ENCODE results near the gene IGDCC3.
A peak's percentile ranks its signal among the peaks of the same experiment; 100 is the strongest.

IGDCC3 gene

DNA sequence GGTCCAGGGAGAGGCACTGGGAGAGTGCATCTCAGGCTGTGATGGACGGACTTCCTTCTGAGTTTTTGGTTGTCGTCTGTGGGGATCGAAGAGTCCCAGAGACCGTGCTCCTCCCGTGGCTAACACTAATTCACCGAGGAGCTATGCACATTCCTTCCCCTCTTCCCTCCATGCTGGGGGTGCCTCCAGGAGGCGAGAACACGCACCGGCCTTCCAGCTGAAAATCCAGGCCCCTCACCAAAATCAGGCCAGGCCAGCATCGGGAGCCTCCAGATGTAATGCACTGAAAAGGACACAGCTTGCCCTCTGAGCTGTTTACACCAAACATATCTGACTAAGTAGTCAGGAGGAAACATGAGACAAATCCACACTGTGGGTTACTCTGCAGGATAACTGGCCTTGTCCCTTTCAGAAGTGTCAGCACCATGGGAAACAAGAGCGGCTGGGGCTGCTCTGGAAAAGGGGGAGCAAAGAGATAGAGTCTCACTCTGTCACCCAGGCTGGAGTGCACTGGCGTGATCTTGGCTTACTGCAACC is 67.9 kb downstream of the IGDCC3 start:
- H3K4me1 ChIP-seq (ENCODE audit: insufficient read depth, low read length), result peaks cover 6% of the 10 kb centered on the region; the same call in 1 of the 2 replicates
- H3K9me3 ChIP-seq (ENCODE audit: control insufficient read depth, insufficient read depth, low read length), result no peaks in the 10 kb centered on the region
- no peak overlapping the region for H3K9ac ChIP-seq (ENCODE audit: low read depth, low read length)
- no peaks in the 10 kb centered on the region for H3K36me3 ChIP-seq (ENCODE audit: insufficient read depth, low read length)

DNA sequence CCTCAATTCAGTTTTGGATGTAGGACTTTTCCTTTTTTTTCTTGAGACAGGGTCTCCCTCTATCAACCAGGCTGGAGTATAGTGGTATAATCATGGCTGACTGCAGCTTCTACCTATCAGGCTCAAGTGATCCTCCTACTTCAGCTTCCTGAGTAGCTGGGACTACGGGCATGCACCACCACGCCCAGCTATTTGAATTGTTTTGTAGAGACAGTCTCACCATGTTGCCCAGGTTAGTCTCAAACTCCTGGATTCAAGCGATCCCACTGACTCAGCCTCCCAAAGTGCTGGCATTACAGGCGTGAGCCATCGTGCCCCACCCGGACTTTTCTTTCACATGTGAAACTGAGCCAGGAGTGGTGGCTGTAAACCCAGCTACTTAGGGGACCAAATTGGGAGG is 69.8 kb downstream of the IGDCC3 start:
- Histone ChIP-seq H3K36me3 (ENCODE audit: insufficient read depth, low read length) (no peaks in the 10 kb centered on the region), H3K4me1 (ENCODE audit: insufficient read depth, low read length) (peaks cover 6% of the 10 kb centered on the region; the same call in 1 of the 2 replicates), H3K9ac (ENCODE audit: low read depth, low read length) (no peak overlapping the region), H3K9me3 (ENCODE audit: control insufficient read depth, insufficient read depth, low read length) (no peaks in the 10 kb centered on the region)

DNA sequence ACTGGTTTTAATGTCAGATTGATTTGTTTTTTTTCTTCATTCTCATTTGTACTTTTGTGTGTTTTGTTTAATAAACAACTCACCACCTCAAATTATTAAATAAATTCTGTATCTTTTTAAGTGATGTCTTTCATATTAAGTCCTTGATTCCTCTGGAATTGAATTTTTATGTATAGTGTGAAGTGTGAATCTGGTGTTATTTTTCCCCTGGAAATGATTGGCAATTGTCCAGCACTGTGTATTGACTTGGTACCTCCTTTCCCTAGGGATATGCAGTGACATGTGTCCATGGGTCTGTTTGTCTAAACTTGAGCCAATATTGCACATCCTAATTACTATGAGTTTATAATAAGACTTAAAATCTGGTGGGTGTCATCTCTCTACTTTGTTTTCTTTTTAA is 71.3 kb downstream of the IGDCC3 start:
- no peaks in the 10 kb centered on the region for H3K9me3 ChIP-seq (ENCODE audit: control insufficient read depth, insufficient read depth, low read length)
- peaks cover 3% of the 10 kb centered on the region; the same call in 1 of the 2 replicates for H3K4me1 ChIP-seq (ENCODE audit: insufficient read depth, low read length)

DNA sequence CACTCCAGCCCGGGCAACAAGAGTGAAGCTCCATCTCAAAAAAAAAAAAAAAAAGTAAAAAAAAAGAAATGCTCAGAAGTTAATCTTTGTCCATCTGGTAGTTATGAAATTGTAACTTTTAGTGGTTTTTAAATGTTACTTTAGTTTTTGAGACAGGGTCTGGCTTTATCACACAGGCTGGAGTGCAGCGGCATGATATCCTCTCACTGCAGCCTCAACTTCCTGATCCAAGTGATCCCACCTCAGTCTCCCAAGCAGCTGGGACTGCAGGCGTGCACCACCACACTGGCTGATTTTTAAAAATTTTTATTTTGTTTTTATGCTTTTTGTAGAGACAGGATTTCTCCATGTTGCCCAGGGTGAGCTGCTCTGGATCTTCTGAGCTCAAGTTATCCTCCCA is 72.0 kb downstream of the IGDCC3 start:
- Histone ChIP-seq H3K9me3 (ENCODE audit: control insufficient read depth, insufficient read depth, low read length) (no peaks in the 10 kb centered on the region), H3K36me3 (ENCODE audit: insufficient read depth, low read length) (no peaks in the 10 kb centered on the region)

More for the DNA sequence above, 71.3 kb downstream of the IGDCC3 start:
- Histone ChIP-seq H3K36me3 (ENCODE audit: insufficient read depth, low read length) (no peaks in the 10 kb centered on the region), H3K9ac (ENCODE audit: low read depth, low read length) (no peak overlapping the region)

DNA sequence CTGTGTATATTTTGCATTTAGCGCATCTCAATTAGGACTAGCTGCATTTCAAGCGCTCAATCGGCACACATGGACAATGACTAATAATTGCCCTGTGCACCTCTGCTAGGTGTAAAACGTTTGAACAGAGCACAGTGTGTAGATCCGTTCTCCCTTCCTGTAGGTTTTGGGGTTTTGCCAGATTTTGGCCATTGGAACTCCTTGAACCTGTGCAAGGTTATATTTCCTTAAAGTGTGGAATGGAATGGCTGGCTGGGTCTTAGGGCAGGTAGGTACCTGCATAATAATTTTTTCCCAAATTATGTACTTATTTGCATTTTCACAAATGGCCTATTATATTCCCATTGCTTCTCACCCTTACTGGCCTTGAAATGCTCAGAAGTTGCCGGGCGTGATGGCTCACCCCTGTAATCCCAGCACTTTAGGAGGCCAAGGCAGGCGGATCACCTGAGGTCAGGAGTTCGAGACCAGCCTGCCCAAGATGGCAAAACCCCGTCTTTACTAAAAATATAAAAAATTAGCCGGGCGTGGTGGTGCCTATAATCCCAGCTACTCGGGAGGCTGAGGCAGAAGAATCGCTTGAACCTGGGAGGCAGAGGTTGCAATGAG is 72.5 kb downstream of the IGDCC3 start:
- H3K4me1 ChIP-seq (ENCODE audit: insufficient read depth, low read length), result peaks cover 3% of the 10 kb centered on the region; the same call in 1 of the 2 replicates
- H3K9ac ChIP-seq (ENCODE audit: low read depth, low read length), result peak overlapping the region; percentile 2; the same call in 1 of the 2 replicates
- H3K9me3 ChIP-seq (ENCODE audit: control insufficient read depth, insufficient read depth, low read length), result no peaks in the 10 kb centered on the region
- no peaks in the 10 kb centered on the region for H3K36me3 ChIP-seq (ENCODE audit: insufficient read depth, low read length)

More for the DNA sequence above, 72.0 kb downstream of the IGDCC3 start:
- no peak overlapping the region for H3K9ac ChIP-seq (ENCODE audit: low read depth, low read length)
- H3K4me1 ChIP-seq (ENCODE audit: insufficient read depth, low read length), result peaks cover 3% of the 10 kb centered on the region; the same call in 1 of the 2 replicates

DNA sequence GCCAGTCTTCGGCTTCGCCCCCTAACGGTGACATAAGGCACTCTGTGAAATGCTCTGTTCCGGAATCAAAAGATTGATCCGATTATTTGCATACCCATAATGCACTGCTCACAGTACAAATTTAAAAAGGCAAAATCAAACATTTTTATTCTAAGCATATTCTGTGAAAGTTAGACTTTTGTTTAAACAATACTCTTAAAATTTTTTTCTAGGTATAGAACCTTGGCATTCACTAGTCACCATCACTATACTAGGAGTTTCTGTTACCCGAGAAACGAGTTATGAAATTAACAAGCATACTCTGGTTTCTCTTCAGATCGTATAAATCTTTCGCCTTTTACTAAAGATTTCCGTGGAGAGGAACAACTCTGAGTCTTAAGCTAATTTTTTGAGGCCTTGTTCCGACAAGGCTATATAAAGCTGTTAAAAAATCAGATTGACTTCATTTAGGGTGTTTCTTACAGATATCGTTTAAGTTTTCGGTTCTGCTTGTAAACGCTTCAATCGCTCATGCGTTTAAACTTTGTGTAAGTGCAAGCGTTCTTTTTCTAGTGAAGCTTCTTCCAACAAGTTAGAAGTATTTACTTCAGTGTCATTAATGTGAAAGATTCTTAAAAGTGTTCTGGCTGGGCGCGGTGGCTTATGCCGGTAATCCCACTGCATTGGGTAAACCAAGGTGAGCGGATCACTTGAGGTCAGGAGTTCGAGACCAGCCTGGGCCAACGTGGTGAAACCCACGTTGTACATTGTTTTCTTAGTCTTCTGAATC is 73.2 kb downstream of the IGDCC3 start, which contains the start of gene RNU5B-1:
Gene RNU5B-1 (plus strand): TSS at position 297 of the 769 bp plus-strand sequence.
- H3K36me3 ChIP-seq (ENCODE audit: insufficient read depth, low read length), result no peaks in the 10 kb centered on the region
- H3K4me1 ChIP-seq (ENCODE audit: insufficient read depth, low read length), result peaks cover 3% of the 10 kb centered on the region; the same call in 1 of the 2 replicates
- H3K9ac ChIP-seq (ENCODE audit: low read depth, low read length), result peak within 1 kb of the TSS; percentile 72
- H3K9me3 ChIP-seq (ENCODE audit: control insufficient read depth, insufficient read depth, low read length), result no peaks in the 10 kb centered on the region

DNA sequence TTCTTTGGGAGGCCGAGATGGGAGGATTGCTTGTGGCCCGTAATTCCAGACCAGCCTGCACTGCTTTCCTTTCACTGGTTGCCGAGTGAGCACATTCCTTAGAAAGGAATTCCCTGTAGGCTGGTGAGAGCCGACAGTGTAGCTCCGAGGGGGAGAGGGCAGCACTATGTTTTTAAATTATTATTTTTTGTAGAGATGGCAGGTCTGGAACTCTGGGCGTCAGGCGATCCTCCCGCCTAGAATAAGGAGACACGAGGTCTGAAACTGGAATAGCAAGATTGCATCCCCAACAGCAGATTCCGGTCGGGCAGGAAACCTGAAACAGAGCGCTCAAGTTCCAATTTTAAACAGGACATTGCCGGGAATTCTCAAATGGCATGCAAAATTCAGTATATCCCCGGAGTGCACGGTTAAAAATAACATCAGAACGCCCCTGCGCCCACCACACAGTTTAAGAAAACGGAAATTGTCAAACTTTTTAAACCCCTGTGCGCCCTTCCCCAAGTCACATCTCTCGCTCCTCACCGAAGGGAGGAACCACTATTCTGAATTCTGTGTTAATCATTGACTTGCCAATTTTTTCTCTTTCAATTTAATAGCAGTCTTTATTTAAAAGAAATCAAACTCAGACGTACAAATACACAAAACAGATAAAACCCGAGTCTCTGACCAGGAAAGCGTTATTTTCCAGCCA is 74.0 kb downstream of the IGDCC3 start:
- H3K9me3 ChIP-seq (ENCODE audit: control insufficient read depth, insufficient read depth, low read length), result no peaks in the 10 kb centered on the region
- H3K36me3 ChIP-seq (ENCODE audit: insufficient read depth, low read length), result no peaks in the 10 kb centered on the region
- peak overlapping the region; percentile 72 for H3K9ac ChIP-seq (ENCODE audit: low read depth, low read length)
- peaks cover 3% of the 10 kb centered on the region; the same call in 1 of the 2 replicates for H3K4me1 ChIP-seq (ENCODE audit: insufficient read depth, low read length)

DNA sequence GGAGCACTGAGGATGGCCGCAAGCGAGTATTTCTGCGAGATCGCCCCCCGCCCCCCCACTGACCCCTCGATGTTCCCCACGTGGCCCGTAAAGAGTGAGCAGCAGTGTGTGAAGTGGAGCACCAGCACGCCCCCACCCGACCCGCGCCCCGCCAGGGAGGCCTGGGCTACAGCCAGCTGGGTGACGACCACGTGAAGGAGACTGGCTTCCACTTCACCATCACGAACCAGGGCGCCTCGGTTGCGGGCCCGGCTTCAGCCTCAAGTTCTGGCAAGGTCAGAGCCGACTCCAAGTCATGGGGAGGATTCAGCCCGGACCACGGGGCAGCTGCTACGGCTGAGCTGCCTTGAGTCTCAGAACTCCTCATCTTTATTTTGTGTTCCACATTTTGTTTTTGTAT is 75.7 kb downstream of the IGDCC3 start:
- Histone ChIP-seq H3K9me3 (ENCODE audit: control insufficient read depth, insufficient read depth, low read length) (no peaks in the 10 kb centered on the region), H3K4me1 (ENCODE audit: insufficient read depth, low read length) (peaks cover 3% of the 10 kb centered on the region; the same call in 1 of the 2 replicates), H3K36me3 (ENCODE audit: insufficient read depth, low read length) (no peaks in the 10 kb centered on the region), H3K9ac (ENCODE audit: low read depth, low read length) (no peak overlapping the region)

DNA sequence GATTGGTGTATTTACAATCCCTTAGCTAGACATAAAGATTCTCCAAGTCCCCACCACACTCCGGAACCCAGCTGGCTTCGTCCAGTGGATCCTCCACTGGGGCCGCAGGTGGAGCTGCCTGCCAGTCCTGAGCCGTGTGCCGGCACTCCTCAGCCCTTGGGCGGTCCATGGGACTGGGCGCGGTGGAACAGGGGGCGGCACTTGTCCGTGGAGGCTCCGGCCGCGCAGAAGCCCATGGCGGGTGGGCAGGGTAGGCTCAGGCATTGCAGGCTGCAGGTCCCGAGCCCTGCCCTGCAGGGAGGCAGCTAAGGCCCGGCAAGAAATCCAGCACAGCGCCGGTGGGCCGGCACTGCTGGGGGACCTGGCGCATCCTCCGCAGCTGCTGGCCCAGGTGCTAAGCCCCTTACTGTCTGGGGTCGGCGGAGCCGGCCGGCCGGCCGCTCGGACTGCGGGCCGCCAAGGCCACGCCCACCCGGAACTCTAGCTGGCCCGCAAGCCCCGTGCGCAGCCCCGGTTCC is 76.8 kb downstream of the IGDCC3 start:
- Histone ChIP-seq H3K9ac (ENCODE audit: low read depth, low read length) (peak overlapping the region; percentile 57), H3K4me1 (ENCODE audit: insufficient read depth, low read length) (peaks cover 3% of the 10 kb centered on the region; the same call in 1 of the 2 replicates), H3K9me3 (ENCODE audit: control insufficient read depth, insufficient read depth, low read length) (no peaks in the 10 kb centered on the region), H3K36me3 (ENCODE audit: insufficient read depth, low read length) (no peaks in the 10 kb centered on the region)

DNA sequence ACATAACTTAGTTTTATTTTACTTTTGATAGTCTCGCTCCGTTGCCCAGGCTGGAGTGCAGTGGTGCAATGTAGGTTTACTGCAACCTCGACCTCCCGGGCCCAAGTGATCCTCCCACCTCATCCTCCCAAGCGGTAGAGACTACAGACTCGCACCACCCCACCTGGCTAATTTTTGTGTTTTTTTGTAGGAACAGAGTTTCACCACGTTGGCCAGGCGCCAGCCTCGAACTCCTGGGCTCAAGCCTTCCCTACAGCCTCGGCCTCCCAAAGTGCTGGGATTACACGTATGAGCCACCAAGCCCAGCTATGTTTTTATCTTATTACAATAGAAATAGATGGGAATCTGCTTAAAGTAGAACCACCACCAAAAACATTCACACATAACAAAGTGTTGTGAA is 79.1 kb downstream of the IGDCC3 start:
- Histone ChIP-seq H3K9ac (ENCODE audit: low read depth, low read length) (peak overlapping the region; percentile 90; the same call in 1 of the 2 replicates), H3K4me1 (ENCODE audit: insufficient read depth, low read length) (no peaks in the 10 kb centered on the region; the same call in 1 of the 2 replicates), H3K9me3 (ENCODE audit: control insufficient read depth, insufficient read depth, low read length) (no peaks in the 10 kb centered on the region)

DNA sequence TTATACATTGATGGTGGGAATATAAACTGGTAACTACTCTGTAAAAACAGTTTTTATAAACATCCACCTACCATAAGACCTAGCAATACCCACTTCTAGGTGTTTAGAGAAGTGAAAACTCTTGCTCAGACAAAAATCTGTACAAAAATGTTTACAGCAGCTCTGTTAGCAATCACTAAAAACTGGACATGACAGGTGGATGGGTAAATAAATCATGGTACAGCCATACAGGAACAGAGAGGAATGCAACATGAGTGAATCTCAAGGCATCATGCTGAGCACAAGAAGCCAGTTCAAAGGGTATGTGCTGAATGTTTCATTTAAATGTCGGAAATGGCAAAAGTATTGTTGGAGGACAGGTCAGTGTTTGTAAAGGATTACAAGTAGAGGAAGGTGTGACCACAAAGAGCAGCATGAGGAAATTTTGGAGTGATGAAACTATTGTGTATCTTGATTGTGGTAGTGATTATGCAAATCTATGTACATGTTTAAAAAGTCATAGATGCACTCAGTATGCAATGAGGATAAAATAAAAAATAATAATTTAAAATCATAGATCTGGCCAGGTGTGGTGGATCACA is 84.8 kb downstream of the IGDCC3 start:
- Histone ChIP-seq H3K9me3 (ENCODE audit: control insufficient read depth, insufficient read depth, low read length) (no peaks in the 10 kb centered on the region), H3K9ac (ENCODE audit: low read depth, low read length) (no peak overlapping the region), H3K36me3 (ENCODE audit: insufficient read depth, low read length) (no peaks in the 10 kb centered on the region), H3K4me1 (ENCODE audit: insufficient read depth, low read length) (no peaks in the 10 kb centered on the region)

More for the DNA sequence above, 79.1 kb downstream of the IGDCC3 start:
- H3K36me3 ChIP-seq (ENCODE audit: insufficient read depth, low read length), result no peaks in the 10 kb centered on the region

DNA sequence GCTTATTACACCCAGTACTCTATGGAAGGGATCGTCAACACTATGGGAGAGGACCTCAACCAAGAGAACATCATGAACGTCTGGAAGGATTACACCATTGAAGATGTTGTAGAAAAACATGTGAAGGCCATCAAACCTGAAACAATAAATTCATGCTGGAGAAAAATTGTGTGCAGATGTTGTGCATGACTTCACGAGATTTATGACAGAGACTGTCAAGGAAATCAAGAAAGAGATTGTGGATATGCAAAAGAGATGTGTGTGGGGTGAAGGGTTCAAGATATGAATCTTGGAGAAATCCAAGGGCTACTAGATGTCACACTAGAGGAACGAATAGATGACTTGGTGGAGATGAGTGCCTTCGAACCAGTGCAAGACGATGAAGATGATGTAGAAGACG is 87.6 kb downstream of the IGDCC3 start:
- Histone ChIP-seq H3K36me3 (ENCODE audit: insufficient read depth, low read length) (no peaks in the 10 kb centered on the region), H3K4me1 (ENCODE audit: insufficient read depth, low read length) (peaks cover 12% of the 10 kb centered on the region), H3K9ac (ENCODE audit: low read depth, low read length) (no peak overlapping the region), H3K9me3 (ENCODE audit: control insufficient read depth, insufficient read depth, low read length) (no peaks in the 10 kb centered on the region)

DNA sequence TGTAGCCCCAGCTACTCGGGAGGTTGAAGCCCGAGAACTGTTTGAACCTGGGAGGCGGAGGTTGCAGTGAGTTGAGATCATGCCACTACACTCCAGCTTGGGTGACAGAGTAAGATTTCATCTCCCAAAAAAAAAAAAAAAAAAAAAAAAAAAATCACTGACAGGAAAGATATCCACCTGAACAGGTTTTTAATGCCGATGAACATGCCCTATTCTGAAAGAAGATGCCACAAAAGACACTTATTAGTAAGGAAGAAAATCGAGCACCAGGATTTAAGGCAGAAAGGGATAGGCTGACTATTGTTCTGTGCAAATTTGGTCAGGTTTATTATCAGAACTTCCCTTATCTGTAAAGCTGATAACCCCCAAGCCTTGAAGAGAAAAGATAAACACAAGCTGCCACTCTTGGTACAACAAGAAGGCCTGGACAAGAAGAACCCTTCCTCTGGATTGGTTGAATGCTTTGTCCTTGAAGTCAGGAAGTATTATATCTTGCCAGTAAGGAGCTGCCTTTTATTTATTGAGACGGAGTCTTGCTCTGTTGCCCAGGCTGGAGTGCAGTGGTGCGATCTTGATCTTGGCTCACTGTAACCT is 88.4 kb downstream of the IGDCC3 start:
- H3K4me1 ChIP-seq (ENCODE audit: insufficient read depth, low read length), result peaks cover 12% of the 10 kb centered on the region

More for the DNA sequence above, 88.4 kb downstream of the IGDCC3 start:
- no peaks in the 10 kb centered on the region for H3K9me3 ChIP-seq (ENCODE audit: control insufficient read depth, insufficient read depth, low read length)
- no peak overlapping the region for H3K9ac ChIP-seq (ENCODE audit: low read depth, low read length)
- no peaks in the 10 kb centered on the region for H3K36me3 ChIP-seq (ENCODE audit: insufficient read depth, low read length)

Measured in ES-I3 (cell line).